ENCODE results near the gene CELSR3.

Gene CELSR3

GRCh38 chr3:48633743-48634142 lies 28.9 kb downstream of the CELSR3 start:
- no peak for DNase-seq

- DNase-seq, result no peak
Measured at GRCh38 chr3:48633256-48633655, 29.4 kb downstream of the CELSR3 start.

- DNase-seq, result no peak
Measured at GRCh38 chr3:48631516-48632448, 30.9 kb downstream of the CELSR3 start.

- no peak for DNase-seq
Measured at GRCh38 chr3:48630833-48631232, 31.9 kb downstream of the CELSR3 start.

- DNase-seq, result no peak
Measured at GRCh38 chr3:48630407-48630806, 32.3 kb downstream of the CELSR3 start.

GRCh38 chr3:48629894-48630293 lies 32.8 kb downstream of the CELSR3 start:
- DNase-seq, result no peak

- DNase-seq, result no peak
Measured at GRCh38 chr3:48628277-48629017, 34.2 kb downstream of the CELSR3 start.

- DNase-seq, result no peak
Measured at GRCh38 chr3:48625600-48625999, 37.1 kb downstream of the CELSR3 start.

- DNase-seq, result no peak
Measured at GRCh38 chr3:48624767-48625166, 37.9 kb downstream of the CELSR3 start.

- DNase-seq, result no peak
Measured at GRCh38 chr3:48623851-48624547, 38.7 kb downstream of the CELSR3 start.

- DNase-seq, result no peak
Measured at GRCh38 chr3:48621461-48621869, 41.2 kb downstream of the CELSR3 start, which contains the start of gene TMEM89. Gene TMEM89, minus strand, starts transcription at chr3:48621769. Its CDS starts 13 bp downstream, at chr3:48621756.

GRCh38 chr3:48619541-48620524 lies 42.9 kb downstream of the CELSR3 start:
- DNase-seq, result no peak

- no peak for DNase-seq
Measured at GRCh38 chr3:48617559-48617958, 45.1 kb downstream of the CELSR3 start.

- DNase-seq, result no peak
Measured at GRCh38 chr3:48614044-48614443, 48.6 kb downstream of the CELSR3 start.

GRCh38 chr3:48612309-48612708 lies 50.4 kb downstream of the CELSR3 start:
- no peak for DNase-seq

- peak; percentile 91 for DNase-seq
Measured at GRCh38 chr3:48609088-48610005, 53.3 kb downstream of the CELSR3 start, which contains the start of gene UQCRC1. Gene UQCRC1, minus strand, starts transcription at chr3:48609646. Its CDS starts 26 bp downstream, at chr3:48609620.

- no peak for DNase-seq
Measured at GRCh38 chr3:48607519-48607918, 55.2 kb downstream of the CELSR3 start.

GRCh38 chr3:48601622-48601994 lies 61.1 kb downstream of the CELSR3 start:
- no peak for DNase-seq

GRCh38 chr3:48600711-48601621 lies 61.7 kb downstream of the CELSR3 start:
- no peak for DNase-seq

Data from right kidney (tissue), 1 donor.